Neural progenitor cell (in vitro differentiated cells): ENCODE data around the gene CAMK2A. TPM values are rescaled to one million over a fixed set of nuclear protein-coding genes. Genes with fewer than 3 reads are reported as not detected.

Source experiments
- DNase-seq: peaks from one replicate; pipeline ENCODE4 v3.0.0-alpha.2; 2016; ENCODE audit warnings: low spot score
- H2AFZ ChIP-seq: fragments of 200-600 bp; sonication (generic); replicated peaks from 2 replicates; pipeline ENCODE4 v1.6.1; 2016; ENCODE audit warnings: antibody characterized with exemption
- H3F3A ChIP-seq: fragments of 200-600 bp; sonication (generic); 2 replicates; pipeline ENCODE4 v1.6.1; 2016; ENCODE audit warnings: antibody characterized with exemption, low read depth
- H3K27ac ChIP-seq: fragments of 200-600 bp; sonication (generic); 2 replicates; pipeline ENCODE4 v1.5.1; 2016; ENCODE audit warnings: mild to moderate bottlenecking
- H3K27me3 ChIP-seq: fragments of 200-600 bp; sonication (generic); 2 replicates; pipeline ENCODE4 v1.6.1; 2016; ENCODE audit warnings: mild to moderate bottlenecking, moderate library complexity
- H3K36me3 ChIP-seq: fragments of 200-600 bp; sonication (generic); 2 replicates; pipeline ENCODE4 v1.5.1; 2016
- H3K4me1 ChIP-seq: fragments of 200-600 bp; sonication (generic); 2 replicates; pipeline ENCODE4 v1.6.1; 2016; ENCODE audit warnings: mixed run types
- H3K4me2 ChIP-seq: fragments of 200-600 bp; sonication (generic); 2 replicates; pipeline ENCODE4 v1.6.1; 2016
- H3K4me3 ChIP-seq: fragments of 200-600 bp; sonication (generic); 2 replicates; pipeline ENCODE4 v1.5.1; 2016
- H3K79me2 ChIP-seq: fragments of 200-600 bp; sonication (generic); 2 replicates; pipeline ENCODE4 v1.6.1; 2016; ENCODE audit warnings: low read depth
- H3K9ac ChIP-seq: fragments of 200-600 bp; sonication (generic); 2 replicates; pipeline ENCODE4 v1.6.1; 2016
- H3K9me3 ChIP-seq: fragments of 200-600 bp; sonication (generic); 2 replicates; pipeline ENCODE4 v1.5.1; 2016; ENCODE audit warnings: low read depth
- H4K20me1 ChIP-seq: fragments of 200-600 bp; sonication (generic); 2 replicates; pipeline ENCODE4 v1.6.1; 2016; ENCODE audit warnings: low read depth
- H3K27ac Mint-ChIP-seq: 3 replicates; pipeline ENCODE4 v1.8.0; 2021; ENCODE audit warnings: mixed read lengths
- H3K27me3 Mint-ChIP-seq: 2 replicates; pipeline ENCODE4 v1.8.0; 2022; ENCODE audit warnings: low read depth, mild to moderate bottlenecking, inconsistent platforms, moderate library complexity, mixed read lengths; ENCODE audit not compliant: insufficient read depth
- H3K36me3 Mint-ChIP-seq: 3 replicates; pipeline ENCODE4 v1.8.0; 2021; ENCODE audit warnings: mixed read lengths
- H3K4me1 Mint-ChIP-seq: 3 replicates; pipeline ENCODE4 v1.8.0; 2021; ENCODE audit warnings: mixed read lengths
- H3K4me3 Mint-ChIP-seq: 3 replicates; pipeline ENCODE4 v1.8.0; 2021; ENCODE audit warnings: mild to moderate bottlenecking, moderate library complexity, mixed read lengths
- H3K9me3 Mint-ChIP-seq: 3 replicates; pipeline ENCODE4 v1.8.0; 2020; ENCODE audit warnings: mixed read lengths
- EZH2 ChIP-seq: fragments of 200-600 bp; sonication (generic); IDR thresholded peaks from 2 replicates; pipeline ENCODE4 v1.6.1; 2017; ENCODE audit warnings: antibody characterized with exemption, mild to moderate bottlenecking, moderate library complexity
- EZH2phosphoT487 ChIP-seq: fragments of 200-600 bp; sonication (generic); IDR thresholded peaks from 2 replicates; pipeline ENCODE4 v1.6.1; 2017; ENCODE audit warnings: antibody characterized with exemption
- total RNA-seq: library from RNA; depleted of rRNA; stranded (reverse); fragments of >200 nt; gene quantifications from 2 replicates; pipeline ENCODE4 v1.2.3, GENCODE V29; 2015; ENCODE audit warnings: low replicate concordance
- TF ChIP-seq, protein P1 (sequence below): fragments of 200-600 bp; sonication (generic); IDR thresholded peaks from 2 replicates; pipeline ENCODE4 v1.5.1; 2017; ENCODE audit warnings: antibody characterized with exemption, mild to moderate bottlenecking

CAMK2A gene
- total RNA-seq, 1 donor from 2014 or later, result 0.09 TPM

- Histone ChIP-seq H3K9me3 (no peaks in the 10 kb centered on the region), H3K9ac (no peak overlapping the region), H3K27ac (no peak overlapping the region), H3K27me3 (peaks cover 12% of the 10 kb centered on the region), H3K4me2 (no peak overlapping the region), H3F3A (no peaks in the 10 kb centered on the region), H3K4me3 (no peak overlapping the region), H4K20me1 (no peaks in the 10 kb centered on the region), H3K79me2 (no peaks in the 10 kb centered on the region), H3K4me1 (peaks cover 4% of the 10 kb centered on the region), H2AFZ (no peak overlapping the region), H3K36me3 (no peaks in the 10 kb centered on the region)
- no peaks in the 10 kb centered on the region for H3K4me1 Mint-ChIP-seq
- no peak overlapping the region for H3K27ac Mint-ChIP-seq
- DNase-seq, result no peak
- no peak overlapping the region for H3K4me3 Mint-ChIP-seq
- TF ChIP-seq EZH2 (no peak), EZH2phosphoT487 (no peak)
- TF ChIP-seq, protein P1, sequence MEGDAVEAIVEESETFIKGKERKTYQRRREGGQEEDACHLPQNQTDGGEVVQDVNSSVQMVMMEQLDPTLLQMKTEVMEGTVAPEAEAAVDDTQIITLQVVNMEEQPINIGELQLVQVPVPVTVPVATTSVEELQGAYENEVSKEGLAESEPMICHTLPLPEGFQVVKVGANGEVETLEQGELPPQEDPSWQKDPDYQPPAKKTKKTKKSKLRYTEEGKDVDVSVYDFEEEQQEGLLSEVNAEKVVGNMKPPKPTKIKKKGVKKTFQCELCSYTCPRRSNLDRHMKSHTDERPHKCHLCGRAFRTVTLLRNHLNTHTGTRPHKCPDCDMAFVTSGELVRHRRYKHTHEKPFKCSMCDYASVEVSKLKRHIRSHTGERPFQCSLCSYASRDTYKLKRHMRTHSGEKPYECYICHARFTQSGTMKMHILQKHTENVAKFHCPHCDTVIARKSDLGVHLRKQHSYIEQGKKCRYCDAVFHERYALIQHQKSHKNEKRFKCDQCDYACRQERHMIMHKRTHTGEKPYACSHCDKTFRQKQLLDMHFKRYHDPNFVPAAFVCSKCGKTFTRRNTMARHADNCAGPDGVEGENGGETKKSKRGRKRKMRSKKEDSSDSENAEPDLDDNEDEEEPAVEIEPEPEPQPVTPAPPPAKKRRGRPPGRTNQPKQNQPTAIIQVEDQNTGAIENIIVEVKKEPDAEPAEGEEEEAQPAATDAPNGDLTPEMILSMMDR, result no peak
- H3K27me3 Mint-ChIP-seq, result peaks cover 2% of the 10 kb centered on the region
- H3K9me3 Mint-ChIP-seq, result no peaks in the 10 kb centered on the region
- H3K36me3 Mint-ChIP-seq, result no peaks in the 10 kb centered on the region
These were observed 70.4 kb downstream of the CAMK2A start for GRCh38 chr5:150219142-150219541.

DNA sequence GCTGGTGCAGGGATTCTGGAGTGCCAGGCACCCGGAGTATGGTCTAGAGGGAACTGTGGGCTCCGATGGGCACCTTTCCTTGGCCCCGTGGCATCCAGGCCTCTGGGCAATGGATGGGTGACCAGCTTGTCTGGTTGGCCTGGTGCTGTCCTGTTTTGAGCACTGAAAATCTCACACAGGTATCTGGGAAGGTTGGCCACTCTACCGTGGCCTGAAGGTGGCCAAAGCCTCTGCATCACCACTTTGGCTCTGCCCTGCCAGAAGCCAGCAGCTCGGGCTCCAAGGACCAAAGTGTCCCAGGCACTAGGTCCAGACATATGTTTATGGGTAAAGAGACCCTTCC is 70.9 kb downstream of the CAMK2A start:
- no peak overlapping the region for H3K4me3 ChIP-seq
- H3K36me3 Mint-ChIP-seq, result no peaks in the 10 kb centered on the region
- H3K27me3 ChIP-seq, result peaks cover 12% of the 10 kb centered on the region
- no peaks in the 10 kb centered on the region for H3K79me2 ChIP-seq
- H3K9me3 Mint-ChIP-seq, result no peaks in the 10 kb centered on the region
- TF ChIP-seq EZH2phosphoT487 (no peak), EZH2 (no peak)
- TF ChIP-seq, protein P1, result no peak
- peaks cover 4% of the 10 kb centered on the region for H3K4me1 Mint-ChIP-seq
- no peaks in the 10 kb centered on the region for H4K20me1 ChIP-seq
- no peak for DNase-seq
- no peaks in the 10 kb centered on the region for H3K36me3 ChIP-seq
- no peak overlapping the region for H3K9ac ChIP-seq
- H3K4me3 Mint-ChIP-seq, result no peak overlapping the region
- H3K4me1 ChIP-seq, result peaks cover 4% of the 10 kb centered on the region
- no peak overlapping the region for H2AFZ ChIP-seq
- H3K27ac Mint-ChIP-seq, result no peak overlapping the region
- H3K4me2 ChIP-seq, result no peak overlapping the region
- no peaks in the 10 kb centered on the region for H3K9me3 ChIP-seq
- peaks cover 2% of the 10 kb centered on the region for H3K27me3 Mint-ChIP-seq
- H3F3A ChIP-seq, result no peaks in the 10 kb centered on the region
- no peak overlapping the region for H3K27ac ChIP-seq

GRCh38 chr5:150217873-150218692 is 71.5 kb downstream of the CAMK2A start:
- H4K20me1 ChIP-seq, result no peaks in the 10 kb centered on the region
- no peak overlapping the region for H3K4me2 ChIP-seq
- TF ChIP-seq EZH2phosphoT487, result no peak
- TF ChIP-seq, protein P1, result peak; percentile 93
- Mint-ChIP-seq H3K4me1 (peaks cover 6% of the 10 kb centered on the region), H3K36me3 (no peaks in the 10 kb centered on the region), H3K4me3 (no peak overlapping the region), H3K27ac (no peak overlapping the region), H3K27me3 (peaks cover 2% of the 10 kb centered on the region), H3K9me3 (no peaks in the 10 kb centered on the region)
- H2AFZ ChIP-seq, result no peak overlapping the region
- H3K79me2 ChIP-seq, result no peaks in the 10 kb centered on the region
- no peaks in the 10 kb centered on the region for H3F3A ChIP-seq
- DNase-seq, result peak; percentile 89
- H3K9me3 ChIP-seq, result no peaks in the 10 kb centered on the region
- no peaks in the 10 kb centered on the region for H3K36me3 ChIP-seq
- H3K4me1 ChIP-seq, result peaks cover 4% of the 10 kb centered on the region
- peaks cover 12% of the 10 kb centered on the region for H3K27me3 ChIP-seq
- no peak overlapping the region for H3K27ac ChIP-seq
- no peak overlapping the region for H3K9ac ChIP-seq
- H3K4me3 ChIP-seq, result no peak overlapping the region
